Activated CD8-positive, alpha-beta T cell treated with anti-CD3 and anti-CD28 coated beads for 36 hours (primary cell): ENCODE measurements around the gene ZNF326. TPM values are rescaled to one million over a fixed set of nuclear protein-coding genes. Genes with fewer than 3 reads are reported as not detected.

Experiments
- ATAC-seq: fragments of 200-7000 bp; cut with Tn5 transposase; one replicate; pipeline ENCODE4 v1.10.0; 2021; ENCODE audit warnings: mild to moderate bottlenecking, moderate library complexity
- CTCF ChIA-PET: fragments of 350-600 bp; sonication (Branson Sonifier 250); formaldehyde crosslinking; loops from one replicate; lab custom pipeline; 2021; ENCODE audit warnings: antibody characterized with exemption; lab: Charles Lee
- POLR2A ChIA-PET: fragments of 350-600 bp; sonication (Branson Sonifier 250); formaldehyde crosslinking; loops from one replicate; lab custom pipeline; 2021; ENCODE audit warnings: antibody characterized with exemption; lab: Charles Lee
- DNase-seq: peaks from one replicate; pipeline ENCODE4 v3.0.0-alpha.2; 2020
- H3K27ac Mint-ChIP-seq: one replicate; pipeline ENCODE4 v1.8.0; 2021; ENCODE audit warnings: mild to moderate bottlenecking, mixed read lengths
- H3K27me3 Mint-ChIP-seq: one replicate; pipeline ENCODE4 v1.8.0; 2021; ENCODE audit warnings: mixed read lengths
- H3K36me3 Mint-ChIP-seq: one replicate; pipeline ENCODE4 v1.8.0; 2021; ENCODE audit warnings: low read depth, mixed read lengths
- H3K4me1 Mint-ChIP-seq: one replicate; pipeline ENCODE4 v1.8.0; 2021; ENCODE audit warnings: low read depth, mixed read lengths
- H3K4me3 Mint-ChIP-seq: one replicate; pipeline ENCODE4 v1.8.0; 2021; ENCODE audit warnings: mild to moderate bottlenecking, moderate library complexity, mixed read lengths
- H3K9me3 Mint-ChIP-seq: one replicate; pipeline ENCODE4 v1.8.0; 2021; ENCODE audit warnings: mixed read lengths
- intact Hi-C: fragments of 100-400 bp; cut with micrococcal nuclease; formaldehyde crosslinking; loops from one replicate; pipeline ENCODE4 v1.10.0; 2022
- total RNA-seq, 2 experiments: library from RNA; stranded (reverse); gene quantifications; one replicate each; pipeline ENCODE4 v1.2.3, GENCODE V29; 2021
- TF ChIP-seq, protein P1 (sequence below): fragments of 200-600 bp; IDR thresholded peaks from one replicate; pipeline ENCODE4 v1.8.0; 2022; ENCODE audit warnings: antibody characterized with exemption, mild to moderate bottlenecking

The ZNF326 gene
- total RNA-seq, 2 experiments from 2014 or later = 21.1 to 21.4 TPM

DNA sequence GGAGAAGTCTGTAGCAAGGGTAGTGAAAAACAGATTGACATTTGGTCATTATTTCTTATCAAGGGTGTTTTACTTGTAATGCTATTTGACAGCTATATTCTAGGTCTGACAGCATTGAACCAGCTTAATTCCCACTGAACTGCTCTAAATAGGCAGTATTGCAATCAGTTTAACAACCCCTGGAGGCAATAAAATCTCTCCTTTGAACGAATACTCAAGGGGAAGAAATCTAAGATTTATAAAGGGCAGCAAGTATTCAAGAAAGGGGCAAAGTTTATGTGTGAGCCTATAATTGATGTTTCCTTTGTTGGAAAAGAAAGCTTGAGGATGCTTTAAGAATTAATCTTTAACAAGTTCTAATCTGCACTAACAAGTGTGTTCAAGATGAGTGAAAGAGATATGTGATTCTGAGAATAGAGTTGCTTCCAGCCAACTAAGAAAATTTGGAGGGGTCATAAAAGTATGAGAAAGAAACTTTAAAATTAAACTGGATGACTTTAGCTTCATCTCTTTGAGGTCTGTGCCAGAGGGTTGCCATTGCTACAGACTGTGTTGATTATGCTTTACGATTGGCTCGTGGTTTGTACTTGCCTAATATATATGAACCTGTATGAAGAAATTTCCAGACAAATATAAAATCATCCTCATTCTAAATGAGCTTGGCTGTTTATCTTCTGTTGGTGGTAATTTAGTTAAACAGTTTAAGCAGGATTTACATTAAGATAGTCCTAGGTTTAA lies 72.5 kb downstream of the ZNF326 start:
- ChIA-PET CTCF (interaction anchor here (0.8 to 2.1 kb wide), 3 partner anchors 16 to 81 kb away, joined by 3 to 8 read pairs (median 3); no protein-coding TSS in a partner anchor), POLR2A (no interaction called here)
- ATAC-seq = no peak
- H3K4me3 Mint-ChIP-seq = no peak overlapping the region
- no peaks in the 10 kb centered on the region for H3K4me1 Mint-ChIP-seq
- H3K27me3 Mint-ChIP-seq = peaks cover 19% of the 10 kb centered on the region
- no peak for DNase-seq
- no peaks in the 10 kb centered on the region for H3K36me3 Mint-ChIP-seq
- no peak overlapping the region for H3K27ac Mint-ChIP-seq
- TF ChIP-seq, protein P1, sequence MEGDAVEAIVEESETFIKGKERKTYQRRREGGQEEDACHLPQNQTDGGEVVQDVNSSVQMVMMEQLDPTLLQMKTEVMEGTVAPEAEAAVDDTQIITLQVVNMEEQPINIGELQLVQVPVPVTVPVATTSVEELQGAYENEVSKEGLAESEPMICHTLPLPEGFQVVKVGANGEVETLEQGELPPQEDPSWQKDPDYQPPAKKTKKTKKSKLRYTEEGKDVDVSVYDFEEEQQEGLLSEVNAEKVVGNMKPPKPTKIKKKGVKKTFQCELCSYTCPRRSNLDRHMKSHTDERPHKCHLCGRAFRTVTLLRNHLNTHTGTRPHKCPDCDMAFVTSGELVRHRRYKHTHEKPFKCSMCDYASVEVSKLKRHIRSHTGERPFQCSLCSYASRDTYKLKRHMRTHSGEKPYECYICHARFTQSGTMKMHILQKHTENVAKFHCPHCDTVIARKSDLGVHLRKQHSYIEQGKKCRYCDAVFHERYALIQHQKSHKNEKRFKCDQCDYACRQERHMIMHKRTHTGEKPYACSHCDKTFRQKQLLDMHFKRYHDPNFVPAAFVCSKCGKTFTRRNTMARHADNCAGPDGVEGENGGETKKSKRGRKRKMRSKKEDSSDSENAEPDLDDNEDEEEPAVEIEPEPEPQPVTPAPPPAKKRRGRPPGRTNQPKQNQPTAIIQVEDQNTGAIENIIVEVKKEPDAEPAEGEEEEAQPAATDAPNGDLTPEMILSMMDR = no peak
- intact Hi-C loops = no loop called here
- peaks cover 7% of the 10 kb centered on the region for H3K9me3 Mint-ChIP-seq

DNA sequence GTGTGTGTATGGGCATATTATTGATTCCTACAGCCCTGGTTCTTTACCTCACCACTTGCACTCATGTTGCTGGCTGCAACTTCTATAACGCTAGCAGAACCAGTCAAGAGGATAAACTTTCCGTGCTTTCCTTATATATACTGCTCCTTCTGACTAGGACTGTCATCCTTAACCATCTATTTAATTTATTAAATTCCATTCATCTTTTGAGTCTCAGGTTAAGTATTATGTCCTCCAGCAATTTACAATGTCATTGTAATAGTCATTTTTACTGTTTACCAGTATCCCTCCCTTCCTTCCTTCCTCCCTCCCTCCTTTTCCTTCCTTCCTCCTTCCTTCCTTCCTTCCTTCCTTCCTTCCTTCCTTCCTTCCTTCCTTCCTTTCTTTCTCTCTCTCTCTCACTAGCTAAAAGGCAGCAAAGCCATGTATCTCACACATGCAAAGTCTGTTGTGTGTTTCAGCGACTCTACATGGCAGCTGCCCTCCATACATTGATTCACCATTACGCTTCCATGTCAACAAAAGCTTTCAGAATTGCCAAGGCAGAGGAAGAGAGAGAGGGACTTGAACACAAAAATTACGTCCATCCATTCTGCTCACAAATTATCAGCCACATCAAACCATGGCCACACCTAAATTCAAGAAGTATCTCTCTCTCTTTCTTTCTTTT lies 73.8 kb downstream of the ZNF326 start:
- intact Hi-C loops = no loop called here
- Mint-ChIP-seq H3K36me3 (no peaks in the 10 kb centered on the region), H3K4me3 (no peak overlapping the region), H3K27me3 (peaks cover 18% of the 10 kb centered on the region), H3K27ac (no peak overlapping the region), H3K4me1 (no peaks in the 10 kb centered on the region), H3K9me3 (peaks cover 5% of the 10 kb centered on the region)
- ChIA-PET POLR2A (no interaction called here), CTCF (interaction anchor here (2.1 kb wide), 1 partner anchor 23 kb away, joined by 8 read pairs; no protein-coding TSS in a partner anchor)
- DNase-seq (no peak), ATAC-seq (no peak)
- TF ChIP-seq, protein P1 = no peak

DNA sequence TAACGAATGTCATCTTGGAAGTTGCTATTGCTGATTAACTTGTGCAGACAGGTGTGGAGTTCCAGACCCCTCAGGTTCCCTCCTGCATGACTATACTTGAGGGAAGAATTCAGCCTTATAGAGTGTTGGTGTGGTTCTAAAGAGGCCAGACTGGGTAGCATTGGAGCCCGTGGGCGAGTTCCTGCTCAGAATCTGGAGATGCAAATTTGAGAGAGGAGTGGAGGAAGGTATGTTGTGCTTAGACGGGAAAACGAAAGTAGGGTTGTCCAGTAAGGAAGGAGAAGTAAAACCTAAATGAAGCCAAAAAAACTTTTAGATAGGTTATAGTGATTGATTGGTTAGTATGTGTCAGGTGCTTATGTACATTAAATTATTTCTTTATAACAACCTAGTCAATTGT lies 79.2 kb downstream of the ZNF326 start:
- H3K4me3 Mint-ChIP-seq = no peak overlapping the region
- ChIA-PET POLR2A (no interaction called here), CTCF (interaction anchor here (1.7 kb wide), 1 partner anchor 28 kb away, joined by 4 read pairs; no protein-coding TSS in a partner anchor)
- H3K27ac Mint-ChIP-seq = no peak overlapping the region
- TF ChIP-seq, protein P1 = no peak
- H3K36me3 Mint-ChIP-seq = no peaks in the 10 kb centered on the region
- no peaks in the 10 kb centered on the region for H3K9me3 Mint-ChIP-seq
- no peak for DNase-seq
- H3K27me3 Mint-ChIP-seq = peaks cover 18% of the 10 kb centered on the region
- intact Hi-C loops = no loop called here
- no peaks in the 10 kb centered on the region for H3K4me1 Mint-ChIP-seq
- no peak for ATAC-seq

DNA sequence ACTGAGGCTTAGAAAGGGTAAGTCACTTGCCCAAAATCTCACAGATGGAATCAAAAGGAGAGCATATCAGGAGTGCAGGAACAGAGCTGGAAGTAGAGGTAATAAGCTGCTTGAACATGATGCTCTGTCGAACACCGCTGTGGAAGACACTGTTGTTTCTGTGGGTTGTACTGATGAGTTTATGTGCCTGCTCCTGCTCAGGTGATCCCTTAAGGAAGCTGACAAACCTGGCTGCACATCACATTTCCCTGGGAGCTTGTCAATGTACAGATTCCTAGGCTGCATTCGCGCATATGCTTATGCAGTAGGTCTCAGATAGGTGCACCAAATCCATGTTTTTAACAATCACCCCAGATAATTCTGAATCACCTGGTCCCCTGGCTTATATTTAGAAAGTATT lies 79.7 kb downstream of the ZNF326 start:
- no peak for ATAC-seq
- H3K4me1 Mint-ChIP-seq = no peaks in the 10 kb centered on the region
- ChIA-PET CTCF (interaction anchor here (1.7 kb wide), 1 partner anchor 29 kb away, joined by 4 read pairs; no protein-coding TSS in a partner anchor), POLR2A (interaction anchor here (1.1 kb wide), 1 partner anchor 65 kb away, joined by 3 read pairs; no protein-coding TSS in a partner anchor)
- intact Hi-C loops = no loop called here
- no peaks in the 10 kb centered on the region for H3K36me3 Mint-ChIP-seq
- H3K27ac Mint-ChIP-seq = no peak overlapping the region
- no peak for DNase-seq
- TF ChIP-seq, protein P1 = no peak
- H3K9me3 Mint-ChIP-seq = no peaks in the 10 kb centered on the region
- H3K27me3 Mint-ChIP-seq = peaks cover 19% of the 10 kb centered on the region
- no peak overlapping the region for H3K4me3 Mint-ChIP-seq

DNA sequence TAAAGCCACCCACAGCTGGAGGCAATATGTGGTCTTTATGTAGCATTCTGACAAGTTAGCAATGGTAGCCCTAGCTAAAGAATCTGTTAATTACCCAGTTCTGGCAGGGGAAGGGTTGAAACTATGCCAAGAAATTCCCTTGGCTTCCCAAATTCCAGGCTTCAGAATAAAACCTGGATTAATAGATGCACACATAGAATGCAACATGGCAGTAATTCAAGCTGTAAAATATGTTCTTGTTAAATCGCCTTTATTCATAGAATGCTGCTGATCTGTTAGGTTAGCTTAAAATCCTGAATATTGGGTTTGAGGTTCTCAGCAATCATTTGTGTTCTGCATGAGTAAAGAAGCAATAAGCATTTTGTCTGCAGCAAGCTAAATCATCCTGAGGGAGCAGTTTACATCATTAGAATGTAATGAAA lies 80.1 kb downstream of the ZNF326 start:
- Mint-ChIP-seq H3K4me1 (no peaks in the 10 kb centered on the region), H3K9me3 (no peaks in the 10 kb centered on the region), H3K36me3 (no peaks in the 10 kb centered on the region), H3K4me3 (no peak overlapping the region), H3K27ac (no peak overlapping the region), H3K27me3 (peaks cover 17% of the 10 kb centered on the region)
- intact Hi-C loops = no loop called here
- ChIA-PET CTCF (interaction anchor here (1.7 kb wide), 1 partner anchor 29 kb away, joined by 4 read pairs; no protein-coding TSS in a partner anchor), POLR2A (interaction anchor here (1.1 kb wide), 1 partner anchor 64 kb away, joined by 3 read pairs; no protein-coding TSS in a partner anchor)
- no peak for DNase-seq
- TF ChIP-seq, protein P1 = no peak
- ATAC-seq = no peak
